Measurements from ENCODE around the gene STX10. TPM values are rescaled to one million over a fixed set of nuclear protein-coding genes. Genes with fewer than 3 reads are reported as not detected.
"Not testable (repeated sequence)": the region's sequence is repeated elsewhere in the genome, so short reads cannot be mapped to it uniquely, and the experiment has no call there.

STX10 gene
- total RNA-seq, 1 donor from 2014 or later: 70.2 TPM

DNA sequence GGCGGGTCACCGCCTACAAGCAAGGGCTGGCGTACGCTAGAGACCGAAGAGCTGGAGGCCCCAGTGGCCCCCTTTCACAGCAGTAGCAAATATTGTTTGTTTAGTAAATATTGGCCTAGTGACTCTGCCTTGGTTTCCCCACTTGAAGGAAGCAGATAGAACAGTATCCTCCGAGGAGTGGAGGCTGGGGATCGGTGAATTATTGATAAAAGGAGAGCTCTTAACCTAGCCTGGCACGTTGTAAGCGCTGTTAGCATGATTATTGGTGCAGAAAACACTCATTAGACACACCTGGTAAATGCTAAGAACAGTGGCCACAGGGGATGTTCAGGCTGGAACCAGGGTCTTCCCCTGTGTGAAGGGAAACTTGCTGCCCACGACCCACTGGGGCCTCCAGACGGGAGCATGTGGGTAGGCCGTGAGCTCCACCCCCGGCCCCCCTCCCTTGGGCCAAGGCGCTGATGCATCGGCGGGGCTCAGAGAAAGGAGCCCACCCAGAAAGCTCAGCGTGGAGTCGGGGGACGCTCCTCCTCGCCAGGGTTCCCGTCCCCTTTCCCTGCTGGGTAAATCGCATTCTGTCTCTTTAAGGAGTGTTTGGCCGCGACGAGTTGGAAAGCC is 2.3 kb upstream of the STX10 start:
- no peaks in the 10 kb centered on the region for H3K27me3 ChIP-seq (ENCODE audit: control insufficient read depth, insufficient read depth, low read length)
- DNase-seq (ENCODE audit: low read depth): no peak
- TF ChIP-seq, protein P1, sequence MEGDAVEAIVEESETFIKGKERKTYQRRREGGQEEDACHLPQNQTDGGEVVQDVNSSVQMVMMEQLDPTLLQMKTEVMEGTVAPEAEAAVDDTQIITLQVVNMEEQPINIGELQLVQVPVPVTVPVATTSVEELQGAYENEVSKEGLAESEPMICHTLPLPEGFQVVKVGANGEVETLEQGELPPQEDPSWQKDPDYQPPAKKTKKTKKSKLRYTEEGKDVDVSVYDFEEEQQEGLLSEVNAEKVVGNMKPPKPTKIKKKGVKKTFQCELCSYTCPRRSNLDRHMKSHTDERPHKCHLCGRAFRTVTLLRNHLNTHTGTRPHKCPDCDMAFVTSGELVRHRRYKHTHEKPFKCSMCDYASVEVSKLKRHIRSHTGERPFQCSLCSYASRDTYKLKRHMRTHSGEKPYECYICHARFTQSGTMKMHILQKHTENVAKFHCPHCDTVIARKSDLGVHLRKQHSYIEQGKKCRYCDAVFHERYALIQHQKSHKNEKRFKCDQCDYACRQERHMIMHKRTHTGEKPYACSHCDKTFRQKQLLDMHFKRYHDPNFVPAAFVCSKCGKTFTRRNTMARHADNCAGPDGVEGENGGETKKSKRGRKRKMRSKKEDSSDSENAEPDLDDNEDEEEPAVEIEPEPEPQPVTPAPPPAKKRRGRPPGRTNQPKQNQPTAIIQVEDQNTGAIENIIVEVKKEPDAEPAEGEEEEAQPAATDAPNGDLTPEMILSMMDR (IDR thresholded peaks at IDR 0.05; ENCODE audit: insufficient read depth, low read length, poor library complexity, severe bottlenecking): no peak
- peaks cover 5% of the 10 kb centered on the region for H3K36me3 ChIP-seq (ENCODE audit: control insufficient read depth, insufficient read depth, low read length)
- H3K4me3 ChIP-seq (ENCODE audit: low read depth, low read length): peak overlapping the region; percentile 75

DNA sequence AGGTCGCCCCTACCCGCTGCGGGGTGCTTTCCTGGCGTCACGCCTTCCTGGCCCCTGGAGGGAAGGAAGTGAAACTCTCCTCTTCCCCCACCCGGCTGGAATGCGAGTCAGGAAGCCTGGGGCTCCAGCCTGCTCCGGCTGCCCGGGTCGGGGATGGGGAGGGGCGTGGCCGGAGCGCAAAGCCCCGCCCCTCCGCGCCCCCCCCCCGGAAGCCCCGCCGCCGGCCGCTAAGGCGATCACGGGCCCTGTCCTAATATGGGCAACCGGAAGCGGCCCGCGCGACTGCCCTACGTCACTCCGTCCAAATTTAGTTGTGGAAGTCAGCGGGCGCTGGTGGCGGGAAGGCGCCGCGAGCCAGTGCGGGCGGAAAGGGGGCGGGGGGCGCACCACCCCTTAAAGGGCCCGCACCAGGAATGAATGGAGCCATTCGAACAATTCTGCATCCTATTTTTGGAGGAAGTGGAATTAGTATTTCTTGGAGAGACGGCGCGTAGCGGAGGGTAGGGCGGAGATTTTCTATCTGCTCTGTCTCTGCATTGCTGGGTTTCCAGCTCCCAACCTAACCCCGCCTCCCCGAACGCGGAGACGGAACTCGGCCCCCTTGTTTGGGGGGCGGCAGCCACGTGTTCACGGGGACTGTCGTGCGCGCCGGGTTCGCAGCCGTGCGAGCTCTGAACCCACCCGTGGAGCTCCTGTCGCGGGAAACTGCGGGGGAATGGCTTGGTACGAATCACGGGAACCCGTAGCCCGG is 1.6 kb upstream of the STX10 start:
- TF ChIP-seq, protein P1 (IDR thresholded peaks at IDR 0.05; ENCODE audit: insufficient read depth, low read length, poor library complexity, severe bottlenecking): peak; percentile 35
- peak overlapping the region; percentile 75 for H3K4me3 ChIP-seq (ENCODE audit: low read depth, low read length)
- no peak for DNase-seq (ENCODE audit: low read depth)
- peaks cover 5% of the 10 kb centered on the region for H3K36me3 ChIP-seq (ENCODE audit: control insufficient read depth, insufficient read depth, low read length)
- H3K27me3 ChIP-seq (ENCODE audit: control insufficient read depth, insufficient read depth, low read length): no peaks in the 10 kb centered on the region

DNA sequence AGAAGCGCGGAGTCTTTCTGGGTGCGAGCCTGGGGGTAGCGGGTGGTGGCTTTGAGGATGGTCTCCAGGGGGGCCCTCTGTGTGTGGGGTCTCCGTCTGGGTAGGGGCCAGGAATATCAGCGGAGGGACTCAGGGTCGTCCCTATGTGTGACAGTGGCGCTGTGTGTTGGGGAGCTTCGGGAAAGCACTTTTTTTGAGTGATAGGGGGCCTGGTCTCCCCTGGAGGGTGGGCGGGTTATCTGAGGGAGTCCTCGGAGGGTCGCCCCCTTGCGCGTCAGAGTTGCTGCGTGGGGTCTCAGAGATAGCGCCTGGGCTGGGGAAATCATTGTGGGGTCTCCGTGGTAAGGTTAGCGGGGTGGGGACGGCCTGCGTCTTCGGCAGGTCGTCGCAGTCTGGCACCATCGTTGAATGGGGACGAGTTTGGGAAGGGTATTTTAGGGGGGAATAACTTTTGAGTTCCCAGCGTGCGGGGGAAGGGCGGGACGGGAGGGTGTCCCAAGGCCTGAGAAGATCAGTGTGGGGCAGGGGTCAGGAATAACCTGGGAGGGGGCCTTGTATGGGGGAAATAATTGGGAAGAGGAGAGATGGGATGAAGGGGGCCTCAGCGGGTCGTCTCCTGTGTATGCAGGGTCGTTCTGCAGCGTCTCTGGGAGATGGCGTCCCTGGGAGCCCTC is 893 bp upstream of the STX10 start:
- DNase-seq (ENCODE audit: low read depth): no peak
- TF ChIP-seq, protein P1 (IDR thresholded peaks at IDR 0.05; ENCODE audit: insufficient read depth, low read length, poor library complexity, severe bottlenecking): no peak
- Histone ChIP-seq H3K36me3 (ENCODE audit: control insufficient read depth, insufficient read depth, low read length) (peaks cover 5% of the 10 kb centered on the region), H3K4me3 (ENCODE audit: low read depth, low read length) (peak overlapping the region; percentile 72), H3K27me3 (ENCODE audit: control insufficient read depth, insufficient read depth, low read length) (no peaks in the 10 kb centered on the region)

DNA sequence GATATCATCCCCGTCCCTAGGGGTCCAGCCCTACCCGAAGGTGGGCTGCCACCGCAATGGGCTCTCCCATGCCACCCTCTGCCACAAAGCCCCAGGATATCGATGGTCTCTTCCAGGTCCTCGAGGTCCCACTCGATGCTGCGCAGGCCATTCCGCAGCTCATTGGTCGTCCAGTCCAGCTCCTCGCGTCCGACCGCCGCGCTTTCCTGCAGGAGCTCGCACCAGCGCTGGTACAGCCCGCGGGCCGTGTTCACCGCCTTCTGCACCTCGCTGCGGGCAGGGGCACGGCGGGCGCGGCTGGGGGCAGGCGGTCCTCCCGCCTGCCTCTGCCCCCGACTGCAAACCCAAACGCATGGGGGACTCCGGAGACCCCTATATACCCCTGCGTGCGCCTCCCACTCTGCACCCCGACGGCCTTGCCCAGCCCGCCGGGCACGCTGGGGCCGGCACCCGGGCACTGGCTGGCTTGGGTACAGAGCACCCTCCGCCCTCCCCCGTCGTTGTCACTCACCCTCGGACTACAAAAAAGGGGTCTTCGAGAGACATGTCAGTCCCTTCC is 468 bp downstream of the STX10 start:
- no peaks in the 10 kb centered on the region for H3K27me3 ChIP-seq (ENCODE audit: control insufficient read depth, insufficient read depth, low read length)
- TF ChIP-seq, protein P1 (IDR thresholded peaks at IDR 0.05; ENCODE audit: insufficient read depth, low read length, poor library complexity, severe bottlenecking): no peak
- peaks cover 3% of the 10 kb centered on the region for H3K36me3 ChIP-seq (ENCODE audit: control insufficient read depth, insufficient read depth, low read length)
- DNase-seq (ENCODE audit: low read depth): no peak
- peak overlapping the region; percentile 72 for H3K4me3 ChIP-seq (ENCODE audit: low read depth, low read length)

- not testable (repeated sequence) for H3K27me3 ChIP-seq (ENCODE audit: control insufficient read depth, insufficient read depth, low read length); H3K36me3 ChIP-seq (ENCODE audit: control insufficient read depth, insufficient read depth, low read length); DNase-seq (ENCODE audit: low read depth)
- H3K4me3 ChIP-seq (ENCODE audit: low read depth, low read length): peak overlapping the region; percentile 72
Measured at GRCh38 chr19:13149173-13149627, 975 bp downstream of the STX10 start.

All from kidney epithelial cell (primary cell).